GM12878 (cell line): Measurements from ENCODE around the gene KCNQ1.

ENCODE experiments used
- ELK1 ChIP-seq: IDR thresholded peaks from 2 replicates; pipeline ENCODE4 v1.6.1; 2012; ENCODE audit warnings: low read depth, low read length, improper control_type of control experiment
- EP300 ChIP-seq, 2 experiments: fragments of 150-350 bp in 1 of 2; IDR thresholded peaks; 2 replicates each; pipeline ENCODE4 v1.6.1; 2011 to 2012; ENCODE audit warnings: low read depth in 2 of 2, low read length in 2 of 2, borderline replicate concordance in 1 of 2, improper control_type of control experiment in 1 of 2, inconsistent platforms in 1 of 2; ENCODE audit not compliant: control insufficient read depth in 1 of 2
- JUND ChIP-seq: IDR thresholded peaks from 2 replicates; pipeline ENCODE4 v1.6.1; 2012; ENCODE audit warnings: low read depth, mild to moderate bottlenecking, low read length, improper control_type of control experiment, moderate library complexity
- MTA3 ChIP-seq: IDR thresholded peaks from 2 replicates; pipeline ENCODE4 v1.6.1; 2012; ENCODE audit warnings: low read length, inconsistent platforms, borderline replicate concordance
- POLR2A ChIP-seq: IDR thresholded peaks from 2 replicates; pipeline ENCODE4 v1.6.1; 2011; ENCODE audit warnings: low read depth, mild to moderate bottlenecking, low read length
- POLR2AphosphoS2 ChIP-seq: IDR thresholded peaks from 2 replicates; pipeline ENCODE4 v1.6.1; 2011; ENCODE audit warnings: low read depth, mild to moderate bottlenecking, low read length, improper control_type of control experiment, moderate library complexity
- RAD21 ChIP-seq: IDR thresholded peaks from 2 replicates; pipeline ENCODE4 v1.6.1; 2011; ENCODE audit warnings: mild to moderate bottlenecking, low read depth, low read length, moderate library complexity; ENCODE audit not compliant: insufficient read depth
- TAF1 ChIP-seq: IDR thresholded peaks from 2 replicates; pipeline ENCODE4 v1.6.1; 2011; ENCODE audit warnings: mild to moderate bottlenecking, low read depth, low read length, borderline replicate concordance
- TF ChIP-seq, protein P1 (sequence below), 3 experiments: IDR thresholded peaks in 2 of 3; conservative IDR thresholded peaks in 1 of 3; 2 replicates each; pipeline ENCODE4 v1.5.1; 2011; ENCODE audit warnings: low read depth in 3 of 3, low read length in 3 of 3, mild to moderate bottlenecking in 3 of 3, control low read depth in 2 of 3, moderate library complexity in 2 of 3, inconsistent platforms in 1 of 3, mixed read lengths in 1 of 3; ENCODE audit not compliant: control insufficient read depth in 2 of 3, insufficient read depth in 1 of 3; ENCODE audit errors: extremely low read depth in 1 of 3

GRCh38 chr11:2488004-2488403, 43.2 kb downstream of the KCNQ1 start:
- TF ChIP-seq POLR2AphosphoS2 (no peak), MTA3 (no peak), TAF1 (no peak), RAD21 (no peak), POLR2A (no peak), EP300 (IDR thresholded peaks at IDR 0.05; ENCODE audit: borderline replicate concordance in 1 of 2, control insufficient read depth in 1 of 2, low read depth in 2 of 2, low read length in 2 of 2) (no peak), JUND (no peak), ELK1 (no peak)
- TF ChIP-seq, protein P1, sequence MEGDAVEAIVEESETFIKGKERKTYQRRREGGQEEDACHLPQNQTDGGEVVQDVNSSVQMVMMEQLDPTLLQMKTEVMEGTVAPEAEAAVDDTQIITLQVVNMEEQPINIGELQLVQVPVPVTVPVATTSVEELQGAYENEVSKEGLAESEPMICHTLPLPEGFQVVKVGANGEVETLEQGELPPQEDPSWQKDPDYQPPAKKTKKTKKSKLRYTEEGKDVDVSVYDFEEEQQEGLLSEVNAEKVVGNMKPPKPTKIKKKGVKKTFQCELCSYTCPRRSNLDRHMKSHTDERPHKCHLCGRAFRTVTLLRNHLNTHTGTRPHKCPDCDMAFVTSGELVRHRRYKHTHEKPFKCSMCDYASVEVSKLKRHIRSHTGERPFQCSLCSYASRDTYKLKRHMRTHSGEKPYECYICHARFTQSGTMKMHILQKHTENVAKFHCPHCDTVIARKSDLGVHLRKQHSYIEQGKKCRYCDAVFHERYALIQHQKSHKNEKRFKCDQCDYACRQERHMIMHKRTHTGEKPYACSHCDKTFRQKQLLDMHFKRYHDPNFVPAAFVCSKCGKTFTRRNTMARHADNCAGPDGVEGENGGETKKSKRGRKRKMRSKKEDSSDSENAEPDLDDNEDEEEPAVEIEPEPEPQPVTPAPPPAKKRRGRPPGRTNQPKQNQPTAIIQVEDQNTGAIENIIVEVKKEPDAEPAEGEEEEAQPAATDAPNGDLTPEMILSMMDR (IDR thresholded peaks at IDR 0.05 in 2 of 3, conservative IDR thresholded peaks at IDR 0.05 in 1 of 3; ENCODE audit: control insufficient read depth in 2 of 3, extremely low read depth in 1 of 3, insufficient read depth in 1 of 3, low read depth in 3 of 3, low read length in 3 of 3) = no peak
